Activated CD8-positive, alpha-beta T cell treated with anti-CD3 and anti-CD28 coated beads, Interleukin-2, amount 10 ng/mL, durations not matched to agents 7 days and 5 days (primary cell): ENCODE measurements around the gene SMC5. TPM values are rescaled to one million over a fixed set of nuclear protein-coding genes. Genes with fewer than 3 reads are reported as not detected.

Experiments used
- ATAC-seq: fragments of 150-1000 bp; cut with Tn5 transposase; one replicate; pipeline ENCODE4 v1.10.0; 2021; ENCODE audit warnings: moderate library complexity
- CTCF ChIA-PET: fragments of 350-600 bp; sonication (Branson Sonifier 250); formaldehyde crosslinking; loops from one replicate; lab custom pipeline; 2021; ENCODE audit warnings: antibody characterized with exemption; lab: Charles Lee
- POLR2A ChIA-PET: fragments of 350-600 bp; sonication (Branson Sonifier 250); formaldehyde crosslinking; loops from one replicate; lab custom pipeline; 2021; ENCODE audit warnings: antibody characterized with exemption; lab: Charles Lee
- DNase-seq: peaks from one replicate; pipeline ENCODE4 v3.0.0-alpha.2; 2020
- H3K27ac Mint-ChIP-seq: one replicate; pipeline ENCODE4 v1.8.0; 2021; ENCODE audit warnings: mild to moderate bottlenecking, mixed read lengths
- H3K27me3 Mint-ChIP-seq: one replicate; pipeline ENCODE4 v1.8.0; 2021; ENCODE audit warnings: low read depth, mixed read lengths
- H3K36me3 Mint-ChIP-seq: one replicate; pipeline ENCODE4 v1.8.0; 2021; ENCODE audit warnings: low read depth, mixed read lengths
- H3K4me1 Mint-ChIP-seq: one replicate; pipeline ENCODE4 v1.8.0; 2021; ENCODE audit warnings: low read depth, mixed read lengths
- H3K4me3 Mint-ChIP-seq: one replicate; pipeline ENCODE4 v1.8.0; 2021; ENCODE audit warnings: mild to moderate bottlenecking, mixed read lengths
- H3K9me3 Mint-ChIP-seq: one replicate; pipeline ENCODE4 v1.8.0; 2022; ENCODE audit warnings: mixed read lengths; ENCODE audit not compliant: insufficient read depth
- total RNA-seq, 2 experiments: library from RNA; stranded (reverse); gene quantifications; one replicate each; pipeline ENCODE4 v1.2.3, GENCODE V29; 2021

The SMC5 gene
- total RNA-seq, 2 experiments from 2014 or later, result 36.9 to 44.7 TPM

DNA sequence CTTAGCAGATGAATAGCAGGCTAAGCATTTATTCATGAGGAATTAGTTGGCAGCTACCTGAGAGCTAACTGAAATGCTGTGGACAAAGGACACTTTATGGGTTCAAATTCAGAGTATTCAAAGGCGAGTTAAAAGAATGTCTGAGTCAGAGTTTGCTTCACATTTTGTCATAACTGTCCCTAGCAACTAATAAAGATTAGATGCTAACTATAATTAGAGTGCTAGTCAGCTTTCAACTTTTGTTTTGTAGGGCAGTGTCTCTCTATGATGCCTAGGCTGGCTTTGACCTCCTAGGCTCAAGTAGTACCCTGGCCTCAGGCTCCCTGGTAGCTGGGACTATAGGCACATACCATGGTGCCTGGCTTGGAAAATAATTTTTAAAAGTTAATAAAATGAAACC, 4.6 kb downstream of the SMC5 start:
- H3K27ac Mint-ChIP-seq, result no peak overlapping the region
- ChIA-PET POLR2A (no interaction called here), CTCF (interaction anchor here (1.1 kb wide), 1 partner anchor 9 kb away, joined by 3 read pairs; no protein-coding TSS in a partner anchor)
- no peak for DNase-seq
- peaks cover 42% of the 10 kb centered on the region for H3K4me1 Mint-ChIP-seq
- H3K27me3 Mint-ChIP-seq, result no peaks in the 10 kb centered on the region
- H3K9me3 Mint-ChIP-seq, result no peaks in the 10 kb centered on the region
- H3K36me3 Mint-ChIP-seq, result peaks cover 61% of the 10 kb centered on the region
- ATAC-seq, result no peak
- no peak overlapping the region for H3K4me3 Mint-ChIP-seq

DNA sequence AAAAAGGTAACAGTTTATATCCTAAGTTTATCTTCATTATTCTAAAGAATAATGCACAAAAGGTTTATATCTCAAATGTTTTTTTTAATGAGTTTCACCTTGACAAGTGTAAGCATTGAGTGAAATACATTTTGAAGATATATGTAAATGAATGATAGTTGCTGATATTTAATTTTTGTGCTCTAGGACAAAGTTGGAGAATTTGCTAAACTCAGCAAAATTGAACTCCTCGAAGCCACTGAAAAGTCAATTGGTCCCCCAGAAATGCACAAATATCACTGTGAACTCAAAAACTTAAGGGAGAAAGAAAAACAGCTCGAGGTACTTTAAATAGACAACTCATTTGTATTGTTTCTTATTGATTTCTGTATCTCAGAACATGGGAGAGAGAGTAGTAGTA, 19.5 kb downstream of the SMC5 start:
- H3K27ac Mint-ChIP-seq, result no peak overlapping the region
- ChIA-PET POLR2A (no interaction called here), CTCF (no interaction called here)
- H3K36me3 Mint-ChIP-seq, result peaks cover 49% of the 10 kb centered on the region
- H3K9me3 Mint-ChIP-seq, result no peaks in the 10 kb centered on the region
- H3K27me3 Mint-ChIP-seq, result no peaks in the 10 kb centered on the region
- ATAC-seq (no peak), DNase-seq (no peak)
- no peak overlapping the region for H3K4me3 Mint-ChIP-seq
- H3K4me1 Mint-ChIP-seq, result peaks cover 8% of the 10 kb centered on the region

DNA sequence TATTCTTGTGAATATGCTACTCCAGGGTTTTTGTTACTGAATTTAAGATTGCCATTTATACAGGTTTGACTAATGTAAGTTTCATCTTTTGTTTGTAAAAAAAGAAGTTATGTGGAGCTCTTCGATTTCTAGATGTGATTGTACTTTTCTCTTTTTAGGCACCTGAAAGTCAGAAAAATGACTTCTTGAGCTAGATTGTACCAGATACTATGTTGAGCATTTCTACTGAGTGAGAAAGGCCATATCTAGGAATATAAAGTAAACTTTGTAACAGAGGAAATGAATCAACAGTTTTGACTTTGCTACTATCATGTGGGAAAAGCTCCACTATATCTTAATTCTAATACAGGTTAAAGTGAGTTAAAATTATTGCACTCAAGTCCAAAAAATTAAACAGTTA, 25.1 kb downstream of the SMC5 start:
- no peak for DNase-seq
- ChIA-PET CTCF (no interaction called here), POLR2A (no interaction called here)
- H3K27me3 Mint-ChIP-seq, result no peaks in the 10 kb centered on the region
- peaks cover 67% of the 10 kb centered on the region for H3K36me3 Mint-ChIP-seq
- H3K4me1 Mint-ChIP-seq, result peaks cover 3% of the 10 kb centered on the region
- no peaks in the 10 kb centered on the region for H3K9me3 Mint-ChIP-seq
- no peak overlapping the region for H3K4me3 Mint-ChIP-seq
- no peak for ATAC-seq
- no peak overlapping the region for H3K27ac Mint-ChIP-seq

DNA sequence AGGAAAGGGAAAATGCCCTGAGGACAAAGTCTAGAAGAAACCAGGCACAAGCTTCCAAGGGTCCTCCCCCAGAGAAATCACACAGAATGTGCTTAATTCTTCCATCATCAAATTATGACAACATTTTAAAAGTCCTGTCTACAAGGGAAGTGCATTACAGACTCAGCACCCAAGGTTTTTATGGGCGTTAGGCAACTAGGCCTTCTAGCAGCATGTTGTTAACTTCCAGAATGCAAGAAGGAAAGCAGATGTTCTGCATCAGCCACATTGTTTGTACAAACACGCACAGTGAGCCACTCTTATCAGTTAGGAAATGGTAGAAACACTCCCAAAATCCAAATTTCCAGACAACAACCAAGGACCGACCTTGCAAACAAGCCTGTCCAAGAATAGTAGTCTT, 26.5 kb downstream of the SMC5 start:
- H3K27me3 Mint-ChIP-seq, result no peaks in the 10 kb centered on the region
- peaks cover 3% of the 10 kb centered on the region for H3K4me1 Mint-ChIP-seq
- H3K9me3 Mint-ChIP-seq, result no peaks in the 10 kb centered on the region
- POLR2A ChIA-PET, result no interaction called here
- no peak overlapping the region for H3K27ac Mint-ChIP-seq
- CTCF ChIA-PET, result no interaction called here
- ATAC-seq (no peak), DNase-seq (no peak)
- peaks cover 75% of the 10 kb centered on the region for H3K36me3 Mint-ChIP-seq
- H3K4me3 Mint-ChIP-seq, result no peak overlapping the region

DNA sequence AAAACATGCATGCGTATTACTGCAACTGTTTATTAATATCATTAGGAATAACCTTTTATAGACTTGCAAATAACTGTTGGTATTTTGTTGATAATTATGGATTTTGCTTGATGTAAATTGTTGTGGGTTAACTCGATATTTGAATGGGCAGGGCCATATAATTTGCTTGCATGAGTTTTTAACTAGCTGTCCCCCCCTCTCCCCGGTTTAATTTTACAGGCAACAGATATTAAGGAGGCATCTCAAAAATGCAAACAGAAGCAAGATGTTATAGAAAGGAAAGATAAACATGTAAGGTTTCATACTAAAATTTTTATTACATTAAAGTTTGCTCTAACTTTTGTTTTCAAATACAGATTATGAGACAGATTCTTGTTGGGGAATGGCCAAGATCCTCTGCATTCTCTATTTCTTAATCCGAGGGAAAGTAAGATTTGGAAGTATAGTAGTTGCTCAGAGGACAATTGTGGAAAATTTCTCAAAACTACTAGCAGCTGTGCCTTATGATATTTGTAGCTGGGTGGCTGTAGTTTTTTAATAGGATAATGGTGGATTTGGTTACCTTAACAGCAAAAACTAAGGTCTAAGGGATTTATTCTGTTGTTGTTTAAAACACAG, 27.3 kb downstream of the SMC5 start:
- ChIA-PET POLR2A (no interaction called here), CTCF (interaction anchor here (0.6 kb wide), 1 partner anchor 21 kb away, joined by 3 read pairs; no protein-coding TSS in a partner anchor)
- Mint-ChIP-seq H3K4me3 (no peak overlapping the region), H3K4me1 (peaks cover 5% of the 10 kb centered on the region), H3K27me3 (no peaks in the 10 kb centered on the region), H3K9me3 (peaks cover 3% of the 10 kb centered on the region), H3K36me3 (peaks cover 75% of the 10 kb centered on the region), H3K27ac (no peak overlapping the region)
- DNase-seq (no peak), ATAC-seq (no peak)

DNA sequence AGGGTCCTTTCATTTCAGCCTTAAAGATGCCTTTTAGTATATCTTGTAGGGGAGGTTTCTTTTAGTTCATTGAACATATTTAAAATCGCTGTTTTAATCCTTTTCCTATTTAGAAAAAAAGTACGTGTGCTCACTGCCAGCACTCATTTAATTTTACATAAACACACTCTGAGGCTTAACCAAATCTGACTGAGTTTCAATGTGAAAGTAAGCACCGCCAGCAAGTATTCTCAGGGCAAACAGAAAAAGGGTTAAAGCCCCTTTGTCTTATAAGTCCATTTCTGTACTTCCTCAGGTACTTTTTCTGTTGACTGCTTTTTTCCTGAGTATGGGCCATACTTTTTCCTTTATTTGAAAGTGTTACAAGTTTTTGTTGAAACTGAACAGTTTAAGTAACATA, 31.8 kb downstream of the SMC5 start:
- DNase-seq, result no peak
- Mint-ChIP-seq H3K27ac (no peak overlapping the region), H3K36me3 (peaks cover 84% of the 10 kb centered on the region), H3K4me3 (no peak overlapping the region), H3K9me3 (peaks cover 3% of the 10 kb centered on the region), H3K4me1 (peaks cover 2% of the 10 kb centered on the region), H3K27me3 (no peaks in the 10 kb centered on the region)
- no peak for ATAC-seq
- CTCF ChIA-PET, result no interaction called here
- POLR2A ChIA-PET, result no interaction called here

DNA sequence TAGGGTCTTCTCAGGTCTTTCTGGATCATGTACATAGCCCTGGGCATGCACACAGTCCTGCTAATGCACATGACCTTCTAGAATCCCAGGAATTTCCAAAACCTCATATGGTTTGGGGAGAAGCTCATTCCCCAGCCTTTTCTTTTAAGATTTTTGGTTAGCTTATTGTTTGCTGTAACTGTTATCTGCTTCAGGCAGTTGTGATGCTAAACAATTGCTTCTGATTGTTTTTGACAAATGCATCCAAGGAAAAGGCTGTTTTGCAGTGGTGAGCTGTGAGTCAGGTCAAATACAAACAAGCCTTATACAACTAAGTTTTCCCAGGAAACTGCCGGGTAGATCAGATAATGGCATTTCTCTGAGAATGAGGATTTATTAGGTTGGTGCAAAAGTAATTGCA, 32.7 kb downstream of the SMC5 start:
- H3K27me3 Mint-ChIP-seq, result no peaks in the 10 kb centered on the region
- no peak overlapping the region for H3K27ac Mint-ChIP-seq
- POLR2A ChIA-PET, result no interaction called here
- CTCF ChIA-PET, result interaction anchor here (1.0 kb wide), 1 partner anchor 9 kb away, joined by 4 read pairs; no protein-coding TSS in a partner anchor
- H3K9me3 Mint-ChIP-seq, result peaks cover 3% of the 10 kb centered on the region
- peaks cover 2% of the 10 kb centered on the region for H3K4me1 Mint-ChIP-seq
- peaks cover 80% of the 10 kb centered on the region for H3K36me3 Mint-ChIP-seq
- no peak overlapping the region for H3K4me3 Mint-ChIP-seq
- ATAC-seq (no peak), DNase-seq (no peak)

DNA sequence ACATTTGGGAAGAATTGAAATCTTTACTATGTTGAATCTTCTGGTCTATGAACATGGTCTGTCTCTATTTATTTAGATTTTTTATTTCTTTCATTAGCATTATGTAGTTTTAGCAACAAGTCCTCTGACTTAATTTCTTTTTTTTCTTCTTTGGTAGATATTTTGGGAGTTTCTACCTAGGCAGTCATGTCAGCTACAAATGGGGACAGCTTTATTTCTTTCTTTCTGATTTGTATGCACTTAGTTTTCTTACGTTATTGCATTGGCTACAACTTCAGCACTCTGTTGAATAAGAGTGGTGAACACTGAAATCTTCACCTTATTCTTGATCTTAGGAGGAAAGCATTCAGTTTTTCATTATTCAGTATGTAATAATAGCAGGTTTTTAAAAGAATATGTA, 33.5 kb downstream of the SMC5 start:
- DNase-seq (no peak), ATAC-seq (no peak)
- ChIA-PET CTCF (interaction anchor here (0.6 to 1.0 kb wide), 2 partner anchors 8 to 602 kb away, joined by 3 to 4 read pairs; no protein-coding TSS in a partner anchor), POLR2A (no interaction called here)
- H3K4me3 Mint-ChIP-seq, result no peak overlapping the region
- H3K27me3 Mint-ChIP-seq, result no peaks in the 10 kb centered on the region
- peaks cover 2% of the 10 kb centered on the region for H3K4me1 Mint-ChIP-seq
- H3K27ac Mint-ChIP-seq, result no peak overlapping the region
- H3K36me3 Mint-ChIP-seq, result peaks cover 77% of the 10 kb centered on the region
- H3K9me3 Mint-ChIP-seq, result peaks cover 3% of the 10 kb centered on the region

DNA sequence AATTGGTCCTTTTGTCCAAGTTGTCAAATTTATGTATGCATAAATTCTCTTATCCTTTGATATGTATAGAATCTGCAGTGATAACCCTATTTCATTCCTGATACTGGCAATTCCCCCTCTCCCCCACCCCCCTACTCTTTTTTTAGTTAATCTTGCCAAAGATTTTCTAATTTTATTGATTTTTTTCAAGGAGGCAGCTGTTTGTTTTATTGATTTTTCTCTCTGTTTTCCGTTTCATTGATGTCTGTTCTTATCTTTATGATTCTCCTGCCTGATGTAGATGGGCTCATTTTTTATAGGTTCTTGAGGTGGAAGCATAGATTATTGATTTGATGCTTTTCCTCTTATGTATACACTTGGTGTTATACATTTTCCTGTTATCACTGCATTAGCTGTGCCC, 34.4 kb downstream of the SMC5 start:
- ChIA-PET CTCF (interaction anchor here (0.6 to 0.7 kb wide), 2 partner anchors 17 to 929 kb away, joined by 3 to 4 read pairs; no protein-coding TSS in a partner anchor), POLR2A (no interaction called here)
- H3K36me3 Mint-ChIP-seq, result peaks cover 73% of the 10 kb centered on the region
- no peak for ATAC-seq
- peaks cover 2% of the 10 kb centered on the region for H3K4me1 Mint-ChIP-seq
- peaks cover 3% of the 10 kb centered on the region for H3K9me3 Mint-ChIP-seq
- H3K27ac Mint-ChIP-seq, result no peak overlapping the region
- no peak for DNase-seq
- no peaks in the 10 kb centered on the region for H3K27me3 Mint-ChIP-seq
- H3K4me3 Mint-ChIP-seq, result no peak overlapping the region

DNA sequence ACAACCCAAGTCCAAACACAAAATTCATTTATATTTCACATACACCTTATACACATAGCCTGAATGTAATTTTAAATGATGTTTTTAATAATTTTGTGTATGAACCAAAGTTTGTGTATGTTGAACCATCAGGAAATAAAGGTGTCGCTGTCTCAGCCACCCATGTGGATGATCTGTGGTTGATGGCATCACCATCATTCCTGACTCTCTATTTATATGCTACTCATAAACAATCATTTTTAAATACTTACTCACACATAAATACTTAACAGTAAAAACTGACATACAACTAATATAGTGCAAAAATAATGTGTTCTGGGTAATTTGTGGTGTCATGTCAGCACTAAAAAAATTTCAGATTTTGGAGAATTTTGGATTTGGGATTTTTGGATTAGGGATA, 38.4 kb downstream of the SMC5 start:
- ChIA-PET CTCF (no interaction called here), POLR2A (no interaction called here)
- Mint-ChIP-seq H3K4me3 (no peak overlapping the region), H3K36me3 (peaks cover 68% of the 10 kb centered on the region), H3K4me1 (peaks cover 3% of the 10 kb centered on the region), H3K9me3 (no peaks in the 10 kb centered on the region), H3K27ac (no peak overlapping the region), H3K27me3 (no peaks in the 10 kb centered on the region)
- no peak for ATAC-seq
- DNase-seq, result no peak

DNA sequence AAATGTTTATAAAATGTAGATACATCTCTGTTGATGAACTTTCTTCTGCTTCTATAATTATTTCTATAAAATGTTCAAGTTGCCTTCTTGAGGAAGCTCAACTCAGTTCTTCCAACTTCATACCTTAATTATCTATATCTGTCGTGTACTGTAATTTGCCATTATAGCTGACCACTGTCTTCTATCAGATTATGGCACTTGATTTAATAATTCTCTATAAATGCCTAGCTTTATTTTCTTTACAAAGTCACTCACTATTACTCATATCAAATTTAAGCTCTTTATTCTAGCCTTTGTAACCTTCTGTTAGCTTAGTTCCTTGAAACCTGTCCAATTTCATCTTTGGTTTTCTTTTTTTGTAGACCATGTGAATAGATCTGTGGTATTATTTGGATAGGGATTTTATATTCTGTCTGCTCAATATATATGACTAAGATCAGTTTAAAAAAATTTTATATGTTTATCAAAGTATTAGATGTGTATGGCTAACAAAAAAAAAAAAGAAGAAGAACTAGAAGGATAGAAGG, 39.5 kb downstream of the SMC5 start:
- peaks cover 60% of the 10 kb centered on the region for H3K36me3 Mint-ChIP-seq
- no peaks in the 10 kb centered on the region for H3K9me3 Mint-ChIP-seq
- H3K4me3 Mint-ChIP-seq, result no peak overlapping the region
- peaks cover 3% of the 10 kb centered on the region for H3K4me1 Mint-ChIP-seq
- DNase-seq (no peak), ATAC-seq (no peak)
- ChIA-PET CTCF (interaction anchor here (2.2 kb wide), 1 partner anchor 304 kb away, joined by 7 read pairs; no protein-coding TSS in a partner anchor), POLR2A (no interaction called here)
- no peak overlapping the region for H3K27ac Mint-ChIP-seq
- no peaks in the 10 kb centered on the region for H3K27me3 Mint-ChIP-seq

DNA sequence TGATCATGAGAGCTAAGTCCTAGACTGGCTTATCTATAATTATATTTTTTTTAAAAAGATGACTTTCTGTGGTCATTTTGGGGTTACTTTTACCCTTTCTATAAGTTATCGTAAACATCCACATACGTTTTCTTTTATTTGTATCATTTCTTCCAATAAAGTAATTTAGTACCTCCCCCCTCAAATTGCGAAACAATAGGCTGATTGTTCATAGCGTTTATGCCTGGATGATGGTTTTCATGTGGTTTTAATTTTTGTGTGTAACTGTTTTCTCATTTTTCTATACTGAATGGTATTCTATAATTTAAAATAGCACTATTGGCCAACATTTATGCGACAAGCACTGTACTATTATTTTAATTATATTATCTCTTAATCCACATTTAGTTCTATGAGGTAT, 44.5 kb downstream of the SMC5 start:
- Mint-ChIP-seq H3K4me3 (no peak overlapping the region), H3K27ac (no peak overlapping the region), H3K27me3 (no peaks in the 10 kb centered on the region), H3K4me1 (peaks cover 3% of the 10 kb centered on the region), H3K36me3 (peaks cover 59% of the 10 kb centered on the region), H3K9me3 (no peaks in the 10 kb centered on the region)
- ChIA-PET CTCF (interaction anchor here (1.8 kb wide), 1 partner anchor 299 kb away, joined by 5 read pairs; no protein-coding TSS in a partner anchor), POLR2A (no interaction called here)
- no peak for ATAC-seq
- no peak for DNase-seq
